Measurements from ENCODE around the gene IRGM. TPM values are rescaled to one million over a fixed set of nuclear protein-coding genes. Genes with fewer than 3 reads are reported as not detected.

Gene IRGM
- total RNA-seq, 2 experiments from 2014 or later: 0.96 to 1.2 TPM

Other genes starting within 250 kb of the IRGM start
- under 1 TPM; 0.08 to 0.10 TPM for gene SYNPO, start 205.9 kb upstream of the IRGM start, total RNA-seq
- under 1 TPM in 1 of 2 experiments, not detected in 1; 0.13 TPM for gene MYOZ3, start 185.3 kb upstream of the IRGM start, total RNA-seq
- 10 to 100 TPM; 66.8 to 70.7 TPM for gene RBM22, start 145.5 kb upstream of the IRGM start, total RNA-seq
- 10 to 100 TPM; 38.6 to 40.6 TPM for gene DCTN4, start 87.5 kb upstream of the IRGM start, total RNA-seq
- 10 to 100 TPM; 17.4 to 19.1 TPM for gene SMIM3, start 67.8 kb upstream of the IRGM start, total RNA-seq
- gene ZNF300, start 58.5 kb downstream of the IRGM start, total RNA-seq: under 1 TPM; 0.33 to 0.43 TPM
- gene GPX3, start 174.1 kb downstream of the IRGM start, total RNA-seq: not detected
- 100 to 1,000 TPM; 188 to 201 TPM for gene TNIP1, start 234.5 kb downstream of the IRGM start, total RNA-seq

All from activated CD4-positive, alpha-beta memory T cell treated with anti-CD3 and anti-CD28 coated beads, Interleukin-2, amount 10 ng/mL, durations not matched to agents 7 days and 5 days (primary cell).